K562 (cell line): Measurements from ENCODE around the gene AGRN. TPM values are rescaled to one million over a fixed set of nuclear protein-coding genes. Genes with fewer than 3 reads are reported as not detected.

ENCODE experiments used
- CEBPZ ChIP-seq: fragments of 150-350 bp; IDR thresholded peaks from 2 replicates; pipeline ENCODE4 v1.6.1; 2014; ENCODE audit warnings: low read depth, mild to moderate bottlenecking, low read length, borderline replicate concordance
- ETV1 ChIP-seq: fragments of 450-650 bp; conservative IDR thresholded peaks from 2 replicates; pipeline ENCODE4 v1.6.1; 2016; ENCODE audit warnings: missing genetic modification characterization, control low read depth, low read depth, missing compliant biosample characterization
- FOXP4 ChIP-seq: sonication (generic); formaldehyde crosslinking; IDR thresholded peaks from 2 replicates; pipeline ENCODE4 v1.8.0; 2022; ENCODE audit warnings: mild to moderate bottlenecking, missing genetic modification reagents, borderline replicate concordance
- JUN ChIP-seq, 2 experiments: sonication (generic) in 1 of 2; formaldehyde crosslinking in 1 of 2; IDR thresholded peaks; 2 replicates each; pipeline versions ENCODE4 v1.6.1 to v1.8.0; 2012 to 2022; ENCODE audit warnings: borderline replicate concordance in 2 of 2, mild to moderate bottlenecking in 2 of 2, improper control_type of control experiment in 1 of 2, low read depth in 1 of 2, low read length in 1 of 2, missing genetic modification reagents in 1 of 2
- KDM2B ChIP-seq: fragments of 250-450 bp; sonication (Bioruptor Pico); IDR thresholded peaks from 2 replicates; pipeline ENCODE4 v1.8.0; 2021; ENCODE audit warnings: mild to moderate bottlenecking, moderate library complexity
- MCM3 ChIP-seq: fragments of 450-650 bp; IDR thresholded peaks from 2 replicates; pipeline ENCODE4 v1.6.1; 2016
- MED1 ChIP-seq: sonication (generic); formaldehyde crosslinking; IDR thresholded peaks from 2 replicates; pipeline ENCODE4 v1.8.1; 2023; ENCODE audit warnings: missing genetic modification reagents, borderline replicate concordance
- RNF2 ChIP-seq: sonication (generic); IDR thresholded peaks from 2 replicates; pipeline ENCODE4 v1.6.1; 2016
- TAF15 ChIP-seq: fragments of 200-400 bp; formaldehyde crosslinking; IDR thresholded peaks from 2 replicates; pipeline ENCODE4 v1.6.1; 2017; ENCODE audit warnings: mild to moderate bottlenecking, low read depth, low read length, moderate library complexity
- ZNF444 ChIP-seq: fragments of 250-450 bp; sonication (Bioruptor Pico); IDR thresholded peaks from 2 replicates; pipeline ENCODE4 v1.4.0; 2020; ENCODE audit warnings: mild to moderate bottlenecking, moderate library complexity
- ZNF551 ChIP-seq: fragments of 250-450 bp; sonication (Bioruptor Pico); IDR thresholded peaks from 2 replicates; pipeline ENCODE4 v1.5.0; 2021; ENCODE audit warnings: mild to moderate bottlenecking, moderate library complexity
- polyA plus RNA-seq, 8 experiments: library from polyadenylated mRNA; depleted of rRNA in 4 of 8; stranded (reverse) in 5 of 8; unstranded in 3 of 8; fragments of >200 nt; fragmentation: Nextera tagmentation in 2 of 8; fragmentation: Illumina TruSeq in 1 of 8; extraction: Ambion mirVana in 2 of 8; extraction: Trizol in 1 of 8; gene quantifications; 2 replicates each; pipeline versions ENCODE4 v1.2.1 to v1.2.3, GENCODE V29; 2011 to 2014; ENCODE audit warnings: inconsistent platforms in 1 of 8, missing spikeins in 1 of 8
- total RNA-seq, 7 experiments: library from RNA; depleted of rRNA in 6 of 7; stranded (reverse); fragments of >200 nt in 6 of 7; fragmentation: Illumina TruSeq in 2 of 7; extraction: Trizol in 2 of 7; gene quantifications; 2 replicates each; pipeline versions ENCODE4 v1.2.1 to v1.2.3, GENCODE V29; 2011 to 2021; ENCODE audit warnings: low replicate concordance in 1 of 7
- TF ChIP-seq, protein P1 (sequence below), 2 experiments: fragments of 450-650 bp in 1 of 2; sonication (generic) in 1 of 2; formaldehyde crosslinking in 1 of 2; IDR thresholded peaks; 2 replicates each; pipeline versions ENCODE4 v1.7.1 to v1.9.0; 2016 to 2022; ENCODE audit warnings: inconsistent platforms in 1 of 2, mild to moderate bottlenecking in 1 of 2, missing genetic modification reagents in 1 of 2

Gene AGRN
- total and polyA plus RNA-seq, 9 of the 15 experiments (the other 6 are each of a cell fraction or from before 2014, with no cell fraction given): 0.04 to 111 (median 18.1) TPM

GRCh38 chr1:1079408-1080121 is 59.6 kb downstream of the AGRN start (continued):
- TF ChIP-seq ETV1 (no peak), RNF2 (no peak), JUN (IDR thresholded peaks at IDR 0.05; ENCODE audit: borderline replicate concordance, low read depth, low read length) (0 out of 2 replicates have a peak, but pooled peaks have one; percentile 4), JUN (CRISPR knock-in tag; IDR thresholded peaks at IDR 0.05; ENCODE audit: borderline replicate concordance) (no peak), ZNF551 (CRISPR knock-in tag) (no peak), CEBPZ (no peak), ZNF444 (CRISPR knock-in tag) (no peak), MCM3 (no peak), FOXP4 (peak; percentile 85; the same call in 1 of the 2 replicates), TAF15 (no peak), MED1 (no peak), KDM2B (no peak)
- TF ChIP-seq, protein P1, sequence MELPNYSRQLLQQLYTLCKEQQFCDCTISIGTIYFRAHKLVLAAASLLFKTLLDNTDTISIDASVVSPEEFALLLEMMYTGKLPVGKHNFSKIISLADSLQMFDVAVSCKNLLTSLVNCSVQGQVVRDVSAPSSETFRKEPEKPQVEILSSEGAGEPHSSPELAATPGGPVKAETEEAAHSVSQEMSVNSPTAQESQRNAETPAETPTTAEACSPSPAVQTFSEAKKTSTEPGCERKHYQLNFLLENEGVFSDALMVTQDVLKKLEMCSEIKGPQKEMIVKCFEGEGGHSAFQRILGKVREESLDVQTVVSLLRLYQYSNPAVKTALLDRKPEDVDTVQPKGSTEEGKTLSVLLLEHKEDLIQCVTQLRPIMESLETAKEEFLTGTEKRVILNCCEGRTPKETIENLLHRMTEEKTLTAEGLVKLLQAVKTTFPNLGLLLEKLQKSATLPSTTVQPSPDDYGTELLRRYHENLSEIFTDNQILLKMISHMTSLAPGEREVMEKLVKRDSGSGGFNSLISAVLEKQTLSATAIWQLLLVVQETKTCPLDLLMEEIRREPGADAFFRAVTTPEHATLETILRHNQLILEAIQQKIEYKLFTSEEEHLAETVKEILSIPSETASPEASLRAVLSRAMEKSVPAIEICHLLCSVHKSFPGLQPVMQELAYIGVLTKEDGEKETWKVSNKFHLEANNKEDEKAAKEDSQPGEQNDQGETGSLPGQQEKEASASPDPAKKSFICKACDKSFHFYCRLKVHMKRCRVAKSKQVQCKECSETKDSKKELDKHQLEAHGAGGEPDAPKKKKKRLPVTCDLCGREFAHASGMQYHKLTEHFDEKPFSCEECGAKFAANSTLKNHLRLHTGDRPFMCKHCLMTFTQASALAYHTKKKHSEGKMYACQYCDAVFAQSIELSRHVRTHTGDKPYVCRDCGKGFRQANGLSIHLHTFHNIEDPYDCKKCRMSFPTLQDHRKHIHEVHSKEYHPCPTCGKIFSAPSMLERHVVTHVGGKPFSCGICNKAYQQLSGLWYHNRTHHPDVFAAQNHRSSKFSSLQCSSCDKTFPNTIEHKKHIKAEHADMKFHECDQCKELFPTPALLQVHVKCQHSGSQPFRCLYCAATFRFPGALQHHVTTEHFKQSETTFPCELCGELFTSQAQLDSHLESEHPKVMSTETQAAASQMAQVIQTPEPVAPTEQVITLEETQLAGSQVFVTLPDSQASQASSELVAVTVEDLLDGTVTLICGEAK (IDR thresholded peaks at IDR 0.05): no peak
- TF ChIP-seq, protein P1 (CRISPR knock-in tag; IDR thresholded peaks at IDR 0.05): no peak
